HEK293 (cell line): ENCODE data around the gene SLC35G6.
A peak's percentile ranks its signal among the peaks of the same experiment; 100 is the strongest.

Experiments
- OSR2 ChIP-seq: fragments of 450-650 bp; formaldehyde crosslinking; IDR thresholded peaks from 2 replicates; pipeline ENCODE4 v1.5.1; 2016; ENCODE audit warnings: missing biosample characterization, missing genetic modification characterization
- PATZ1 ChIP-seq: fragments of 450-650 bp; formaldehyde crosslinking; IDR thresholded peaks from 2 replicates; pipeline ENCODE4 v1.5.1; 2016; ENCODE audit warnings: missing biosample characterization, missing genetic modification characterization
- ZBTB21 ChIP-seq: fragments of 450-650 bp; formaldehyde crosslinking; IDR thresholded peaks from 2 replicates; pipeline ENCODE4 v1.5.1; 2017; ENCODE audit warnings: missing biosample characterization, missing genetic modification characterization
- ZBTB44 ChIP-seq: fragments of 450-650 bp; IDR thresholded peaks from 2 replicates; pipeline ENCODE4 v1.5.1; 2018; ENCODE audit warnings: missing biosample characterization, mild to moderate bottlenecking, missing genetic modification characterization
- ZNF19 ChIP-seq: fragments of 450-650 bp; formaldehyde crosslinking; IDR thresholded peaks from 2 replicates; pipeline ENCODE4; 2016; ENCODE audit warnings: missing biosample characterization, missing genetic modification characterization, low read depth
- ZNF2 ChIP-seq: fragments of 450-650 bp; formaldehyde crosslinking; IDR thresholded peaks from 2 replicates; pipeline ENCODE4 v1.5.1; 2016; ENCODE audit warnings: missing biosample characterization, missing genetic modification characterization
- ZNF24 ChIP-seq: fragments of 450-650 bp; formaldehyde crosslinking; IDR thresholded peaks from 2 replicates; pipeline ENCODE4 v1.5.1; 2016; ENCODE audit warnings: missing biosample characterization, missing genetic modification characterization
- ZNF302 ChIP-seq: fragments of 450-650 bp; formaldehyde crosslinking; IDR thresholded peaks from 2 replicates; pipeline ENCODE4 v1.5.1; 2016; ENCODE audit warnings: missing biosample characterization, missing genetic modification characterization, low read depth
- ZNF585B ChIP-seq: fragments of 450-650 bp; formaldehyde crosslinking; IDR thresholded peaks from 2 replicates; pipeline ENCODE4 v1.5.1; 2016; ENCODE audit warnings: missing biosample characterization, missing genetic modification characterization
- ZNF776 ChIP-seq: fragments of 450-650 bp; formaldehyde crosslinking; IDR thresholded peaks from 2 replicates; pipeline ENCODE4 v1.5.0; 2017; ENCODE audit warnings: missing biosample characterization, missing genetic modification characterization, borderline replicate concordance
- ZNF777 ChIP-seq: fragments of 450-650 bp; formaldehyde crosslinking; IDR thresholded peaks from 2 replicates; pipeline ENCODE4 v1.5.1; 2017; ENCODE audit warnings: missing biosample characterization, missing genetic modification characterization, borderline replicate concordance
- TF ChIP-seq, protein P1 (sequence below): fragments of 450-650 bp; formaldehyde crosslinking; IDR thresholded peaks from 2 replicates; pipeline ENCODE4 v1.5.1; 2016; ENCODE audit warnings: missing biosample characterization, missing genetic modification characterization
- TF ChIP-seq, protein P2 (sequence below): fragments of 450-650 bp; formaldehyde crosslinking; IDR thresholded peaks from 2 replicates; pipeline ENCODE4 v1.5.1; 2016; ENCODE audit warnings: missing biosample characterization, missing genetic modification characterization

DNA sequence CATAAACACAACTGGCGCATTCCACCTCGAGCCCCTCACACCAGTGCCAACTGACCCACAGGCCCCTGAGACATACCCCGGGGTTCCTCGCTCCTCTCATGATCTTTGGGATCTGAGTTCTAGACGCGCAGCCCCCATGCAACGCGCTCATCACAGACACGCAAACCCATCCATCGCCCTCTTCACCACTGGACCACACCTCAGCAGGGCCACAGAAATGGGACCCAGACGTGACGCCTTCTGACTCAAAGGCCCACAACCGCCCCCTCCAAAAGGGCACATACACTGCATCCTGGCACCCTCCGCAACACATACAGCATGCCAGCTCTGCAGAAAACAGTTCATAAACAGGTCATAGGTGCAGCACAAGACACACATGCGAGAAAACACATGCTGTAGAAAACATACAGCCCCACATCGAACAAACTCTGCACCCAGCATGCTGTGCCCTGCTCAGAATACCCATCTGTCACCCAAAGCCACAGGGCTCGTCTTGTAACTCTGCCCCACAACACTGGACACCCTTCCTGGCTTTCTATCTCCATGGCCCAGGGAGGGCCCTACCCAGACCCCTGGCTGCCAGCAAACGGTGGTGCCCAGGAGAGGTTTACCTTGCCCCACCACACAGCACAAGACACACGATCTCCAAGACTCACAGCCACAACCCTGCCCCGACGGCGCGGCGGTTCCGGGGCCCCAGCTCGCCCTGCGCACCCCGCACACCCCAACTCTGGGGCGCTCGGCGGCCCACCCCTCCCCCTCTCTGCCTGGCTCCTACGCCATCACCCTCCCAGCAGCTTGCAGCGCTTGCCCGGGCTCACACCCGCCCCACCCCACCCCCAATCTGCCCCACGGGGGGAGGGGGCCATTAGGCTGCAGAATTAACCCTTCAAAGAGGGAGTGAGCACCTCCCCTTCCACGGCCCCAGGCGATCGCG is 2.7 kb upstream of the SLC35G6 start:
- TF ChIP-seq, protein P1, sequence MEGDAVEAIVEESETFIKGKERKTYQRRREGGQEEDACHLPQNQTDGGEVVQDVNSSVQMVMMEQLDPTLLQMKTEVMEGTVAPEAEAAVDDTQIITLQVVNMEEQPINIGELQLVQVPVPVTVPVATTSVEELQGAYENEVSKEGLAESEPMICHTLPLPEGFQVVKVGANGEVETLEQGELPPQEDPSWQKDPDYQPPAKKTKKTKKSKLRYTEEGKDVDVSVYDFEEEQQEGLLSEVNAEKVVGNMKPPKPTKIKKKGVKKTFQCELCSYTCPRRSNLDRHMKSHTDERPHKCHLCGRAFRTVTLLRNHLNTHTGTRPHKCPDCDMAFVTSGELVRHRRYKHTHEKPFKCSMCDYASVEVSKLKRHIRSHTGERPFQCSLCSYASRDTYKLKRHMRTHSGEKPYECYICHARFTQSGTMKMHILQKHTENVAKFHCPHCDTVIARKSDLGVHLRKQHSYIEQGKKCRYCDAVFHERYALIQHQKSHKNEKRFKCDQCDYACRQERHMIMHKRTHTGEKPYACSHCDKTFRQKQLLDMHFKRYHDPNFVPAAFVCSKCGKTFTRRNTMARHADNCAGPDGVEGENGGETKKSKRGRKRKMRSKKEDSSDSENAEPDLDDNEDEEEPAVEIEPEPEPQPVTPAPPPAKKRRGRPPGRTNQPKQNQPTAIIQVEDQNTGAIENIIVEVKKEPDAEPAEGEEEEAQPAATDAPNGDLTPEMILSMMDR (tag by site-specific recombination), result peak; percentile 24; the same call in 1 of the 2 replicates
- TF ChIP-seq ZBTB21 (tag by site-specific recombination), result no peak
- peak; percentile 63; the same call in 1 of the 2 replicates for TF ChIP-seq ZNF777
- TF ChIP-seq ZNF302 (tag by site-specific recombination), result no peak
- TF ChIP-seq ZBTB44 (tag by site-specific recombination), result no peak
- peak; percentile 78 for TF ChIP-seq PATZ1 (tag by site-specific recombination)
- no peak for TF ChIP-seq OSR2 (tag by site-specific recombination)
- TF ChIP-seq, protein P2, sequence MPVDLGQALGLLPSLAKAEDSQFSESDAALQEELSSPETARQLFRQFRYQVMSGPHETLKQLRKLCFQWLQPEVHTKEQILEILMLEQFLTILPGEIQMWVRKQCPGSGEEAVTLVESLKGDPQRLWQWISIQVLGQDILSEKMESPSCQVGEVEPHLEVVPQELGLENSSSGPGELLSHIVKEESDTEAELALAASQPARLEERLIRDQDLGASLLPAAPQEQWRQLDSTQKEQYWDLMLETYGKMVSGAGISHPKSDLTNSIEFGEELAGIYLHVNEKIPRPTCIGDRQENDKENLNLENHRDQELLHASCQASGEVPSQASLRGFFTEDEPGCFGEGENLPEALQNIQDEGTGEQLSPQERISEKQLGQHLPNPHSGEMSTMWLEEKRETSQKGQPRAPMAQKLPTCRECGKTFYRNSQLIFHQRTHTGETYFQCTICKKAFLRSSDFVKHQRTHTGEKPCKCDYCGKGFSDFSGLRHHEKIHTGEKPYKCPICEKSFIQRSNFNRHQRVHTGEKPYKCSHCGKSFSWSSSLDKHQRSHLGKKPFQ (tag by site-specific recombination), result 0 out of 2 replicates have a peak, but pooled peaks have one; percentile 50
- no peak for TF ChIP-seq ZNF24
- TF ChIP-seq ZNF19 (tag by site-specific recombination), result no peak
- TF ChIP-seq ZNF2 (tag by site-specific recombination), result no peak
- TF ChIP-seq ZNF776, result no peak
- no peak for TF ChIP-seq ZNF585B (tag by site-specific recombination)
